ENCODE results near the gene CHD6.
"Not testable (repeated sequence)": the region's sequence is repeated elsewhere in the genome, so short reads cannot be mapped to it uniquely, and the experiment has no call there.

Gene CHD6

GRCh38 chr20:41547221-41547620 is 71.0 kb downstream of the CHD6 start:
- no peak for DNase-seq (ENCODE audit: low spot score)

DNA sequence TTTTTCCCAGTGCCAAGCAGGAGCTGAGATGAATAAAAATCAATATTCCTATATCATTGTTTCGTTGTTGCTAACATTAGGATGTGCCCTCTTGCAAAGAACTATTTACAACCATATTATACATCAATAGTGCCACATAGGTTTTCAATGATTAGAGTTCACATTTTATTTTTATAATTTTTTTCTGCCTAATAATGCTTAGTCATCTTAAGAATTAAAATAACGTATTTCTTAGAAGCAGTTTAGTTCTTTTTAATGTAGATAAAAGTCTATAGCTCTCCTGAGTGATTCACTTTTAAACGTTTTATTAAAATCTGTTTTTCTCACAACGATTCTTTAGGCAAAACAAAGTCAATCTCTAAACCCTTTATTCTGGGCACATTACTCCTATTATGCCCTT is 71.6 kb downstream of the CHD6 start:
- DNase-seq (ENCODE audit: low spot score), result no peak

DNA sequence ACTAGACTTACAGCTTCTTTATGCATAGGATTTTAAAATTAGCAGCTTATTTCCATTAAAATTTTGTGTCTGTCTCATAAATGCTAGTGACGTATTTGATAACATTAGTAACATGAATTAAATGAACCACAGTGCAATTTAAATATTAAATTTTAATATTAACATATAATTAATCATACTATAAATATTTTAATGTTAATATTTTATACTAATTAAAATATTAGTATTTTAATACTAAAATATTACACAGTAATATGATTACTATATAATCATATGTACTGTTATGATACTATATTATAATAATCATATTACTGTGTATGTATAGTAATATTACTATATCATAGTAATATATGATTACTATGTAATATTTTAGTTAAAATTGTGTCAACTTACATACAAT is 73.7 kb downstream of the CHD6 start:
- no peak for DNase-seq (ENCODE audit: low spot score)

GRCh38 chr20:41540918-41541317 is 77.3 kb downstream of the CHD6 start:
- no peak for DNase-seq (ENCODE audit: low spot score)

DNA sequence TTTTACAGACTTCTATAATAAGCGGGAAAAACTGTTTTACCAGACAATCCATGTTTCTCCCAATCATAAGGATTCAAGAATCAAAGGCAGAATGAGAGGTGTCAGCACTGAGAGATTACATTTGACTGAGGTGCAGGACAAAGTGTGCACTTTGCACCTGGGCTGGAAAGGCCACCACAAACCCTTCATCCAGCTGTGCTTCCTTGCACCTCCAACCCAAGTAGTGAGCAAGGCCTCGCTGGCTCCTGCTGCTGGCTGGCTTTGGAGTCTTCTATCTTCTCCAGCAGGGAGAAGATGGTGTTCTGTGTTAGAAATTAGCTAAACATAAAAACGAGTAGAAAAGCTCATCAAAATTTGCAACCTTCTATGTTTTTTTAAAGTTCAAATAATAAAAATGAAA is 77.7 kb downstream of the CHD6 start:
- no peak for DNase-seq (ENCODE audit: low spot score)

DNA sequence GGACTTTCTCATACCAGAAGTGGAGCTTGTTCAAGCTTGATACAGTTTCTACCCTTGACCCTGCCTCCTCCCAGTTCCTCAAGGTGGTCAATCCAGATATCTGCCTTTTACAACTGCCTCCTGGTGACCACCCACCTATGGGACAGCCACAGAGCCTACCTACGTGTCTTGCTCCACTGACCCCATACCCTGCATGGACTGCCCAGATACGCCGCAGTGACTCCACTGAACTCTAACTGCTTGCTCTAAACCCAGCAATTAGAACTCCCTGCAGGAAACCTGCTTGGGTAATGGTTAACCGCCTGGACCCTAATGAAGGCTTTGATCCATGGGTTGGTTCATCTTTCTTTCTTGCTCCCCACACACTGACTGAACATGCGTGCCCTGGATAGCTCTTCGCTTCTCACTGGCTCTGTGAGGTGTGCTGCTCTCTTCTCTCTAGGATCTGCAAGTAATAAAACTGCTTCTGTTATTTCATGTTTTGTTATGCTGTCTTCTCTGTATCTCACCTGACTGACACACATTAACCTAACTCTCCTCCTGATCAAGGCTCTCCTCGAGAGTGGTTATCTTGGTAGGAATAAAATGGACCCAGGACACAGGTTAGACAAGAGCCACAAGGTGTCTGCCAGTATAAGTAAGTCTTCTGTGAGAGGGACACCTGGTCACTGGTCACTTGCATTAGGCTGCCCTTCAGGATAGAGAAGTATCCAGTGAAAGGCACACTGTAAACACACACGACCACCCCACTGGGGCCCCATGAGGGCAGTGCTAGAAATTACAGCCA is 79.2 kb downstream of the CHD6 start:
- DNase-seq (ENCODE audit: low spot score), result no peak

DNA sequence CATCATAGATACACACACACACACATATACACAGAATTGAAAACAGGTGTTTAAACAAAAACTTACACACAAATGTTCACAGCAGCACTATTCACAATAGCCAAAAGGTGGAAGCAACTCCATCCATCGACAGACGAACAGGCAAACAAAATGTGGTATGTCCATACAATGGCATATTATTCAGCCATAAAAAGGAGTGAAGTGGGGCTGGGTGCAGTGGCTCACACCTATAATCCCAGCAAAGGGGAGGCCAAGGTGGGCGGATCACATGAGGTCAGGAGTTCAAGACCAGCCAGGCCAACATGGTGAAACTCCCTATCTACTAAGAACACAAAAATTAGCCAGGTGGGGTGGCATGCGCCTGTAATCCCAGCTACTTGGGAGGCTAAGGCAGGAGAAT is 80.3 kb downstream of the CHD6 start:
- no peak for DNase-seq (ENCODE audit: low spot score)

- DNase-seq (ENCODE audit: low spot score), result not testable (repeated sequence)
Observed at GRCh38 chr20:41535551-41535950, 82.6 kb downstream of the CHD6 start.

DNA sequence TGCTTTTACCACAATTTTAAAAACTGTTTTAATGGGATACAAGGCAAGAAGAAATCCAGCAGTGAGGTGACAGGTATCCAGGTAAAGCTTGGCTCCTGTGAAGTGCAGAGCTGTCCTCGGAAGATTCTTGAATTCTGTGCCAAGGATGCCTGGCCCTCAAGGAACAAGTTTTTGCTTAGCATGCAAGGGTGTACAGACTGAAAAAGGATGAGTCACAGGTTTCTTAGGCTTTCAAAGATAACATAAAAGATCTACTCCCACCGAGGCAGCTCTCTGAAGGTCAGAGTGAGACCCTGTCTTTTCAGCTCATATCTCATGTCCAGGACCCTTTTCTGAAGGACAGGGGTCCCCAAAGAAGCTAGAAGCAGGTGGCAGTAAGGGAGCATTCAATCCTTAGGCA is 83.3 kb downstream of the CHD6 start:
- no peak for DNase-seq (ENCODE audit: low spot score)

DNA sequence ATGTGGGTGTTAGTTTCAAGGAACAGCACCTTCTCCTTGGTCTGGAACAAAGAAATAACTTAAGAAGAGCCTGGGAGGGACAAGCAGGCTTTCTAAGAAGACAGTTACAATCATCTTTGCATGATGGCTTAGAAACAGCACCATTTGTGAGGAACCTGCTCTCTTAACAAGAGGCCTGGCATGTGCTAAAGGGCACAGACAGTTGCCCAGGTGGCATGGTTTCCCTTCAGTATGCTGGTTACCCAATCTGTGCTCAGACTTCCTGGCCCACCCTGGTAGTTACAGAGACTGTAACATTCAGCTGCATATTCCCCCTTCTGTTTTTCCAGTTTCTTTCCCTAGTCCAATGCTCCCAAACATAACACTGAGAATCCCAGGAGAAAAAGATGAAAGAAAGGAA is 84.0 kb downstream of the CHD6 start:
- no peak for DNase-seq (ENCODE audit: low spot score)

- DNase-seq (ENCODE audit: low spot score), result no peak
Observed at GRCh38 chr20:41533537-41534136, 84.5 kb downstream of the CHD6 start.

DNA sequence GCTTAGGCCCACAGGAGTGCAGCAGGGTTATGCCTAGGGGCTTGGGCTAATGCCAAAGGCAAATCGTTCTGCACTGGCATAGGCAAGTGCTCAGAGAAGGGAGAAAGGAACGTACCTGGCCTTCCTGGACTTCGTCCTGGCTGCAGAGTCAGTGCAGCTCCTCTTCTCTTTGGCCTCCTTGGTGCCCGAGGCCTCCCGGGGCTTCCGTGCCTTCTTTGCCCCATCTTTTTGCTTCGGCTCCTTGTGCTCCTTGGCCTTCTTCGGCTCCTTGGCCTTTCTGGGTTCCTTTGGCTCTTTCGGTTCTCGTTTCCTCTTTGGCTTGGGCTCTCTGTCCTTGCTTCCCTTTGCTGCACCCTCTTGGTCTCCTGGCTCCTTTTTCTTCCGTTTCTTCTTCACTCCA is 85.2 kb downstream of the CHD6 start:
- DNase-seq (ENCODE audit: low spot score), result no peak

DNA sequence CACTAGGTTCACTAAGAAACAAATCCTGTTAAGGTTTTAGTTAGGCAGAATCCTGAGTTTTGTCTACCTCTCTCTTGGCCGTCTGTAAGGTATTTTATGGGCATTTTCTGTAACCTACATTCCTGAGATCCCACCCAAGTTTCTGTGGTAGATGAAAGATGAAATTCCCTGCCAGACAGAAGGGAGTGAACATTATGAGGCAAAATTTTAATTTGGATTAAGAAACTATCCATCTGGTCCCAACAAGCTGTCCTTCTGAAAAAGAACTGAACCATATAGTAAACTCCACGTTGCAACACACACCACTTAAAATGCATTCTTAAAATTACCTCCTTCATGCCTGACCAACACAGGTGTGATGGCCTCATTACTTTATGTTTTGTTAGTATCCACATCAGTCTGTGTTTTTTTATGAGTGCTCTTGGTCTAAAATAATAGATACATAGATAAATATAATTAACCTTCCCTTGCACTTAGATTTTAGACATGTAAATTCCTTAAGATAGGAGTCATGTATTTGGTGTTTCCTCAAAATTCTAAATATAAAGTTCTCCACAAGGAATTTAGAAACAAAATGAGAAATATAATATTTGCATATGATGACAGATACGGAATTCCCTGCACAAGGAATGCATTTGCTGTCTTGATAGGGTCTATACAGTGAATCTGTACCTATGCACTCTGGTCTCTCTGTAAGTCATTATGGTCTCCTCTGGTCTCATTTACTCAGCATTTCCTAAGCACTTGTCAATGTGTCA is 86.5 kb downstream of the CHD6 start:
- no peak for DNase-seq (ENCODE audit: low spot score)

- DNase-seq (ENCODE audit: low spot score), result no peak
Observed at GRCh38 chr20:41530923-41531322, 87.3 kb downstream of the CHD6 start.

GRCh38 chr20:41526327-41526726 is 91.8 kb downstream of the CHD6 start:
- DNase-seq (ENCODE audit: low spot score), result no peak

DNA sequence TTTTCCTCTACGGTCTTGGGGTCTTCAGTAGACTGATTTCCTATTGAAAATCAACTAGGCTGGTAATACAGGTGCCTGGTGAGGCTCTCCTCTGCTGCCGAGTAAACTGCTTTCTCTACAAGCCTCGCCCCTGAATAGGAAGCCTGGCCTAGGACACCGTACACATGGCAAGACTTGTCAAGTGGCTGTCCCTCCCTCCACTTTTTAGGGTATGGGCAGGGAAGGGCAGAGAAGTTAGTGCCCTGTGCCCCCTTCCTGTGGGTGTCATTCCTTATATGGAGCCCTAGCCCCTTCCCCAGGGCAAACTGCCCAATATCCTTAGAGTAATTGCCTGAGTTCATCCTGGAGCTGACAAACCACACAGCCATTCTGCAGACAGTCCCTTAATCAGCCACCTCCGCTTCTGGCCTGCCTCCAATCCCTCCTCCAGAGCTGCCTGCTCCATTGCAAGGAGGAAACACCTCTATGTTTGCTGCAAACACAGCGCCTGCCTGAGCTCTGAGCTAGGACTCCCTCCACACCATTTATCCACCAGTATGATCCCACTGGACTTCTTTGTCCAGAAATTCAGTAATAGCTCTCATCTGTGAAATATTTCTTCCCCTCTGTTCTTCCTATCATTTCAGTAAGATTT is 93.1 kb downstream of the CHD6 start:
- peak; percentile 33 for DNase-seq (ENCODE audit: low spot score)

- no peak for DNase-seq (ENCODE audit: low spot score)
Observed at GRCh38 chr20:41523857-41524256, 94.3 kb downstream of the CHD6 start.

- no peak for DNase-seq (ENCODE audit: low spot score)
Observed at GRCh38 chr20:41513829-41514228, 104.3 kb downstream of the CHD6 start.

DNA sequence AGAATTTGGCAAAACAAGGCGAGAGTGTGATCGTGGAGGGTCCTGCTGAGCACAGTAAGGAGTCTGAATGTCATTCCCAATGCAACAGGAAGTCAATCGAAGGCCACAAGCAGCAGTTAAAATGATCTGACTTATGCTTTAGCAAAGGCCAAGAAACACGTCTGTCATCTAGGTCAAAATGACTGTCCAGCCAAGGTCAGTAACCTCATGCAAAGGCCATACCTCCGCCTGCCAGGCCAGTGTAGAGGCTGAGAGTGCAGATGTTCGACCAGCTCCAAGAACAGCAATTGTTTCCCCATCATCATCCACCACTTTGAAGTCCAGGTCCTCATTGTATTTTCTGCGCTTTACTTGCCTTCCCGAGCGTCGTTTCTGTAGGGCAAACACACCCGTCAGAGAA is 105.6 kb downstream of the CHD6 start:
- no peak for DNase-seq (ENCODE audit: low spot score)

- DNase-seq (ENCODE audit: low spot score), result no peak
Observed at GRCh38 chr20:41510847-41511450, 107.2 kb downstream of the CHD6 start.

DNA sequence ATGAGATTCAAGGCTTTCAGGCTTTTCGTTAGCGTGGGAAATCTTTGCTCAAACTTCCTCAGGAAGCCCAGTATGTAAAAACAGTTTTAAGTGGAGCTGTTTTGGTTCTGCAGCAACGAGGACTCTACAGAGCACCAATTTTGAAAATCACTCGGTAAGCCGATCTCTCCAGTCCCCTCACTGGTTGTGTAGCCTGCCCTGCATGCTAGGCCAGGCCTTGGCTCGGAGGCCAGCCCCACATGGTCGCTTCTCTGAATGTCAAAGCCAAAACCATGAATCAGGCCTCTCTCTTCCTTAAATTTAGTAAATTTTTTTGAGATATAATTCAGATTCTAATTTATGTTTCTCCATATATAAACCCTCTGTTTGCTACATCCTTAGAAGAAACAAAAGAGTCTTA is 108.0 kb downstream of the CHD6 start:
- no peak for DNase-seq (ENCODE audit: low spot score)

Data from pons (tissue), 1 donor.